ENCODE results near the gene PSMD9.

DNA sequence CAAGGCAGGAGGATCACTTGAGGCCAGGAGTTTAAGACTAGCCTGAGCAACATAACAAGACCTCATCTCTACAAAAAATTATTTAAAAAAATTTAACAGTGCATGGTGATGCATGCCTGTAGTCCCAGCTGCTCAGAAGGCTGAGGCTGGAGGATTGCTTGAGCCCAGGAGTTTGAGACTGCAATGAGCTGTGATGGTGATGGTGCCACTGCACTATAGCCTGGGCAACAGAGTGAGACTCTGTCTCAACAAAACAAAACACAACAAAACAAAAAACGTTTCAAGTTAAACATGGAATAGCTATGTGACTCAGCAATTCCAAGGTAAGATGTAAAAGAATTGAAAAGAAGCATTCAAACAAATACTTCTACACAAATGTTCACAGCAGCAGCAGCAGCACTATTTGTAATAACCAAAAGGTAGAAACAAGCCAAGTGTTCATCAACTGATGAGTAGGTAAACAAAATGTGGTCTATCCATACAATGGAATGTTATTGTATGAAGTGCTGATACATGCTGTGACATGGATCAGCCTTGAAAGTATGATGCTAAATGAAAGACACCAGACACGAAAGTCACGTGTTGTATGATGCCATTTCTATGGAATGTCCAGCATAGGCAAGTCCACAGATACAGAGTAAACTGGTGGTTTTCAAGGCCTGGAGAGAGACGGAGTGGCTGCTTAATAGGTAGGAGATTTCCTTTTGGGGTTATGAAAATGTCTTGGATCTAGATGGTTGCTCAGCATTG, 61.2 kb downstream of the PSMD9 start:
- TF ChIP-seq, protein P1, sequence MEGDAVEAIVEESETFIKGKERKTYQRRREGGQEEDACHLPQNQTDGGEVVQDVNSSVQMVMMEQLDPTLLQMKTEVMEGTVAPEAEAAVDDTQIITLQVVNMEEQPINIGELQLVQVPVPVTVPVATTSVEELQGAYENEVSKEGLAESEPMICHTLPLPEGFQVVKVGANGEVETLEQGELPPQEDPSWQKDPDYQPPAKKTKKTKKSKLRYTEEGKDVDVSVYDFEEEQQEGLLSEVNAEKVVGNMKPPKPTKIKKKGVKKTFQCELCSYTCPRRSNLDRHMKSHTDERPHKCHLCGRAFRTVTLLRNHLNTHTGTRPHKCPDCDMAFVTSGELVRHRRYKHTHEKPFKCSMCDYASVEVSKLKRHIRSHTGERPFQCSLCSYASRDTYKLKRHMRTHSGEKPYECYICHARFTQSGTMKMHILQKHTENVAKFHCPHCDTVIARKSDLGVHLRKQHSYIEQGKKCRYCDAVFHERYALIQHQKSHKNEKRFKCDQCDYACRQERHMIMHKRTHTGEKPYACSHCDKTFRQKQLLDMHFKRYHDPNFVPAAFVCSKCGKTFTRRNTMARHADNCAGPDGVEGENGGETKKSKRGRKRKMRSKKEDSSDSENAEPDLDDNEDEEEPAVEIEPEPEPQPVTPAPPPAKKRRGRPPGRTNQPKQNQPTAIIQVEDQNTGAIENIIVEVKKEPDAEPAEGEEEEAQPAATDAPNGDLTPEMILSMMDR (IDR thresholded peaks at IDR 0.05; ENCODE audit: low read depth, low read length, missing input control), result no peak
- TF ChIP-seq YY1 (IDR thresholded peaks at IDR 0.05), result no peak
- TF ChIP-seq, protein P2, sequence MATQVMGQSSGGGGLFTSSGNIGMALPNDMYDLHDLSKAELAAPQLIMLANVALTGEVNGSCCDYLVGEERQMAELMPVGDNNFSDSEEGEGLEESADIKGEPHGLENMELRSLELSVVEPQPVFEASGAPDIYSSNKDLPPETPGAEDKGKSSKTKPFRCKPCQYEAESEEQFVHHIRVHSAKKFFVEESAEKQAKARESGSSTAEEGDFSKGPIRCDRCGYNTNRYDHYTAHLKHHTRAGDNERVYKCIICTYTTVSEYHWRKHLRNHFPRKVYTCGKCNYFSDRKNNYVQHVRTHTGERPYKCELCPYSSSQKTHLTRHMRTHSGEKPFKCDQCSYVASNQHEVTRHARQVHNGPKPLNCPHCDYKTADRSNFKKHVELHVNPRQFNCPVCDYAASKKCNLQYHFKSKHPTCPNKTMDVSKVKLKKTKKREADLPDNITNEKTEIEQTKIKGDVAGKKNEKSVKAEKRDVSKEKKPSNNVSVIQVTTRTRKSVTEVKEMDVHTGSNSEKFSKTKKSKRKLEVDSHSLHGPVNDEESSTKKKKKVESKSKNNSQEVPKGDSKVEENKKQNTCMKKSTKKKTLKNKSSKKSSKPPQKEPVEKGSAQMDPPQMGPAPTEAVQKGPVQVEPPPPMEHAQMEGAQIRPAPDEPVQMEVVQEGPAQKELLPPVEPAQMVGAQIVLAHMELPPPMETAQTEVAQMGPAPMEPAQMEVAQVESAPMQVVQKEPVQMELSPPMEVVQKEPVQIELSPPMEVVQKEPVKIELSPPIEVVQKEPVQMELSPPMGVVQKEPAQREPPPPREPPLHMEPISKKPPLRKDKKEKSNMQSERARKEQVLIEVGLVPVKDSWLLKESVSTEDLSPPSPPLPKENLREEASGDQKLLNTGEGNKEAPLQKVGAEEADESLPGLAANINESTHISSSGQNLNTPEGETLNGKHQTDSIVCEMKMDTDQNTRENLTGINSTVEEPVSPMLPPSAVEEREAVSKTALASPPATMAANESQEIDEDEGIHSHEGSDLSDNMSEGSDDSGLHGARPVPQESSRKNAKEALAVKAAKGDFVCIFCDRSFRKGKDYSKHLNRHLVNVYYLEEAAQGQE (IDR thresholded peaks at IDR 0.05), result no peak
